Fibroblast of skin of right biceps (primary cell): Measurements from ENCODE around the gene UPK3BL2.
A peak's percentile ranks its signal among the peaks of the same experiment; 100 is the strongest.
"Not testable (repeated sequence)": the region's sequence is repeated elsewhere in the genome, so short reads cannot be mapped to it uniquely, and the experiment has no call there.

Source experiments
- DNase-seq: peaks from one replicate; pipeline ENCODE4 v3.0.0-alpha.2; 2013

UPK3BL2 gene

DNA sequence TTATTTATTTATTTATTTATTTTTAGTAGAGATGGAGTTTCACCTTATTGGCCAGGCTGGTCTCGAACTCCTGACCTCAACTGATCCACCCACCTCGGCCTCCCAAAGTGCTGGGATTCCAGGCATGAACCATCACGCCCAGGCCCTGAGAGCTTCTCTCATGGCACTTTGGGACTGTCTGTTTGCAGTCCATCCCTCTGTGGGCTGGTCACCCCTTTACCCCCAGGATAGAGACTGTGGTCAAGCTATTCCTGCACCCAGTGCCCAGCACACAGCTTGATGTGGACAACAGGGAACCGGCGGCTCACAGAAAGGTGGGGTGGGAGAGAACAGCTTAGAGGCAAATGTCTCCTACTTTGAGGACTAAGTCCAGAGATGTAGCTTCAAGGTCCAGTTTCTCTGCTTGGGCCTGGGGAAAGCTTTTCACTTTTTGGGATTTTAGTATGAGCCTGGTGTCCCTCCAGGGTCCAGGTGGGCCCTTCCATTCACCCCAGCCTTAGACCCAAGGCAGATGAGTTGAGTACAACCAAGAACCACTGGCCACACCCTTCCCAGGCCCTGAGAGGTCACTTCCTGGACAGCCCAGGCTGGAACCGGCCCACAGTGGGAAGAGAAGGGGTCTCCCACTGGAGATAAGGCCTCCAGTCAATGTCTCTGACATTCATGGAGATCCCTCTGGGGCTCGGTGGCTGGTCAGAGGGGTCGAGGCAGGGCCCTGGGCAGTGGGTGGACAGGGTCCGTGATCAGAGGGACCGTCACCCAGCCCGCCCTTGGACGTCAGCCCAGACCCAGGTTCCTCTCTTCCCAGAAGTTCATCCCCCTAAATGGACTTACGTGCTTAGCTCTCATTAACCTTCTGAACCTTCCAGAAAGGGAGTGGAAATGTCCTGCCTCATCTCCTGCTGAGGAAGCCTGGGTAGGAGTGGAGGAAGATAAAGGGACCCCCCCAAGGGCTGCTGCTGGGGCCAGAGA, 15.4 kb downstream of the UPK3BL2 start:
- not testable (repeated sequence) for DNase-seq

DNA sequence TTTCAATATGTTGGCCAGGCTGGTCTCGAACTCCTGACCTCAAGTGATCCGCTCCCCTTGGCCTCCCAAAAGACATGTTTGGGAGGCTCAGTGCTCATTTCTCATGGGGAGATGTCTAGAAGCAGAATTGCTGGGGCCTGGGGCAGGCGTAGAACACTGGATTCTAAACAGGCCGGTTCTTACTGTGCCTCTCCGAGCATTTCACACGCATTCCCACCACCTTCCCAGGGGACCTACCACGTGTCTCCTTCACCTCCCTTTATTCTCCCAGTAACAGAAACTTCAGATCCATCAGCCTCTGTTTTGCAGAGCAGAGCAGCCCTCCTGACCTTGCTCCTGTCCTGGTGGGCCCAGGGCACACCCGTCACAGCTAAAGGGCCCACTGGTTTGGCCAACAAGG, 16.3 kb downstream of the UPK3BL2 start:
- DNase-seq: not testable (repeated sequence)

DNA sequence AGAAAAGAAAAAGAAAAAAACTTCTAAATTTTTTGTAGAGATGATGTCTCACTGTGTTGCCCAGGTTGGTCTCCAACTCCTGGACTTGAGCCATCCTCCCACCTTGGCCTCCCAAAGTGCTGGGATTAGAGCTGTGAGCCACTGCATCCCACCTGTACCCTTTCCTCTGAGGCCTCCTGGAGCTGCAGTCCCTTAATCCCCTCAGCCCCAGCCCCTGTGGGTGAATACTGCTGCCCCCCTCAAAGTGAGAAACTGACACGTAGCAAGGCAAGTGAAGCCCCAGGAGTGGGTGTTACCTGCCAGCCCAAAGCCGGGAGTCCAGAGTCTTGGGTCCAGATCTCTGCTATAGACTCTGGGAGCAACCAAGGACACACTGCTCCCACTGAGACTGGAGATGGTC, 18.7 kb downstream of the UPK3BL2 start:
- DNase-seq: not testable (repeated sequence)

DNA sequence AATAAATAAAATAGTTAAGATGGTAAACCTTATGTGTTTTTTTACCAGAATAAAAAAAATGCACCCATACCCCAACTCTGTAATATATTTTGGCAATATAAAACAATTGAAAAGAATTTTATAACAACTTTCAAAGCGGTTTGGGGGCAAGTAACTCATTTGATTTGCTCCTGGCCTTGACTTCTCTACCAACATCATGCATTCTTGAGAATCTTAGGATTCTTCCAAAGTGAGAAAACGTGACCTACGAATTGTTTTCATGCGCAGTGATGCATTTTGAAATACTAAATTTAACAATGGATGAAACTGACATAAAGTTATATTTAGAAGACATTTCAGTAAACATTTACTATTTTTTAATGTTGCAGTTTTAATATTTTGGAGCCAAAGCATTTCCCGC, 22.7 kb downstream of the UPK3BL2 start:
- DNase-seq: not testable (repeated sequence)

DNA sequence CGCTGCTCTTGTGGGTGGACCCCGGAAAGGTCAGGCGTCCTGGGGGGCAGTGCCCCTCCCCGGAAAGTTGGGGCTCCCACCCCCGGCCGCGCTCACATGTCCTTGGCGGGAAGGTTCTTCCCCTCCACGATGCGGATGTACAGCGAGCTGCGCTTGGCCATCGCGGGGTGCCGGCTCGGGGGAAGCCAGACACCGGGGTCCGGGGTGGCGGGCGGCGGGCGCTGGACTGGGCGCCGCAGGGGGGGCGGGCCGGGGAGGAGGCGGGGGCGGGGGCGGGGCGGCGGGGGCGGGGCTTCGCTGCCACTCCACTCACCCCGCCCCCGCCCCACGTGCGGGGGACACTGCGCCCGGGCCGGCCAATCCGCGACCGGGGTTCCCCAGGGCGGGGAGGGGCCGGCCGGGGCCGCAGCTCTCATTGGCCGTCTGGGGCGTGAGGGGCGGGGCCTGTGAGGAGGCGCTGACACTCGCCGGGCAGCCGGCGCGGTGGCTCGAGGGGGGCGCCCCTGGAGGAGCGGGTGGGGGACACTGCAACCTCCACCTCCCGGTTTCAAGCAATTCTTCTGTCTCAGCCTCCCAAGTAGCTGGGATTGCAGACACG, 25.8 kb downstream of the UPK3BL2 start, which contains the start of gene RASA4B:
RASA4B (minus strand) TSS at position 228 of the 598 bp plus-strand sequence; CDS start at position 161, 67 bp downstream.
- peak; percentile 16 for DNase-seq

DNA sequence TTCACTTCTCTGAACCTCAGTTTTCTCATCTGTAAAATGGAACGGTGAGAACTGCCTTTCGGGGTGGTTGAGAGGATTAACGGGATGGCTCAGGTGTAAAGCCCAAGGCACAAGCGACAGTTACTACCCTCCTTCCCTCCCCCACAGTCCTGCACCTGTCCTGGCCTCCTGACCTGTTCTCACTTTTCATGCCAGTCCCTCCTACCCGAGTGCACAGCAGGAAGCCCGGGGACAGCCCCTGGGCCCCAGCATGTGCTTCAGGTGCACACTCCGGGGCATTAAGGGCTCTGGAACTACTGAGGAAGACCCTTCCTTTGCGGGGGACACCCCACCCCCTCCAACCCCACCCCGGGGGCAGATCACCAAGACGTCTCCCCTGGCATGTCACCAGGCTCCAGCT, 26.5 kb downstream of the UPK3BL2 start:
- not testable (repeated sequence) for DNase-seq

DNA sequence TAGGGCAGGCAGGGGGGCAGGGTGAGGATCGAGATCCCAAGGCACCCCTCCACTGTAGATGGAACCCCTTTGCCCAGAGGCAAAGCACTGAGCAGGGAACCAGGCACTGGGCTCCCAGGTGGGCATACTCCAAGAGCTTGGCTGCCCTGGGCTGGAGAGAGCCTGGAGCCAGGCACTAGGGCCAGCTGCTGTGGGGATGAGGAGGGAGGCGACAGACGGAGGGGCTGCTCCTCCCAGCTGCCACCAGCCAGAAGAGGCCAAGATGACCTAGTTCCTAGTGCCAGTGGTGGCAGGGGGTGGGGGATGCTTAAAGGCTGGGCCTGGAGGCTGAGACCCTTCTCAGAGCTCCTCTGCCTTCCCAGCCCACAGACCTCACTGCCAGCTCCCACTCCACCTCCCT, 27.6 kb downstream of the UPK3BL2 start:
- not testable (repeated sequence) for DNase-seq

DNA sequence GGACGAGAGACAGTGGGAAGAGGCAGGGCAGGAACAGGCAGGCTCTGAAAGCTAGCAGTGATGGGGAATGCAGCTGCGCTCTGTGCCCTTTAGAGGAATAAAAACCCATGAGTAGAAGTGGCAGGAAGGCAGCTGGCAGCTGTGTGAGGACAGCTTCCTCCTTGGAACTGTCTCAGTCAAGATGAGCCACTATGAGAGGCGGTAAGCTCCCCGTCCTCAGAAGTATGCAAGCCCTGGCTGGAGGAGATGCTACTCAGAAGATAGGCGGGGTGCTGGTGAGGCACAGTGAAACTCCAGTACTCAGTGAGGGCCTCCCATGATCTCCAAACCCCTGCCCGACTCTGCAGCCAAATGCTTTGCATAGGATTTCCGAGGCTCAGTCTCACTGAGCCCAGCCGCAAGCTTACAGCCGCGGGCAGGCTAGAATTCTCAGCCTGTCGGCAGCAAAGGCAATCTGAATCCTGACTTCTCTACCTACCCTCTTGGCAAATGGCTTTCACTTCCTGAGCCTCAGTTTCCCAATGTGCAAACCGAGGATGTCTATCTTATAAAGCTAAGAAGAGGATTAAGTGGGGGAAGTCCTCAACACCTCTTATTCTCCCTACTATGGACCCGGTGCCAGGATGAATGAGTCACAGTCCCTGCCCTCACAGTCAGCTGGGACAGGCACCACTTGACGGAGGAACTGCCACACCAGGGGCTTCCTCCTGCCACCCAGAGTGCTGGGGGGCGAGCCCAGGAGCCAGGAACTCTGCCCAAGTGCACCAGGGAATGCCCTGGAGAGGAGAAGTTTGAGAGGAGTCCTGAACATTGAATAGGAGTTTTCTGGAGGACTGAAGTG, 28.4 kb downstream of the UPK3BL2 start:
- not testable (repeated sequence) for DNase-seq

DNA sequence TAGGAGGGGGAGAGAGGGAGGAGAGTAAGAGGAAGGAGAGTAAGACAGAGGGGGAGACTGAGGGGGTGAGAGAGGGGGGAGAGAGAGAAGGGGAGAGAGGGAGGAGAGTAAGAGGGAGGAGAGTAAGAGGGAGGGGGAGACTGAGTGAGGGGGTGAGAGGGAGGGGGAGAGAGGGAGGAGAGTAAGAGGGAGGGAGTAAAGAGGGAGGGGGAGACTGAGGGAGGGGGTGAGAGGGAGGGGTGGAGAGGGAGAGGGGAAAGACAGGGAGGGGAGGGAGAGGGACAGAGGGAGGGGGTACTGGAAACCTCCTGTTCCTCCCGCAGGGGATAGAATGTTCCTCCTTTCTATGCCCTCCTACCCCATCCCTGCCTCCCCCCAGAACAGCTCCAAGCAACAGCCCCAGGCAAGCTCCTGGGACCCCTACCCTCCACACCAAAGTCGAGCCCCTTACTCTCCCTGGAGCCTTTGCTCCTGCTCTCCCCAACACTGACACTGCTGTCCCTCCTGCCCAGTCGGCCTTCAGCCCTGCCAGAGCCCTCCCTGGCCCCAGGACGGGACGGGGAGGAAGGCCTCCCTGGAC, 30.8 kb downstream of the UPK3BL2 start:
- peak; percentile 90 for DNase-seq

DNA sequence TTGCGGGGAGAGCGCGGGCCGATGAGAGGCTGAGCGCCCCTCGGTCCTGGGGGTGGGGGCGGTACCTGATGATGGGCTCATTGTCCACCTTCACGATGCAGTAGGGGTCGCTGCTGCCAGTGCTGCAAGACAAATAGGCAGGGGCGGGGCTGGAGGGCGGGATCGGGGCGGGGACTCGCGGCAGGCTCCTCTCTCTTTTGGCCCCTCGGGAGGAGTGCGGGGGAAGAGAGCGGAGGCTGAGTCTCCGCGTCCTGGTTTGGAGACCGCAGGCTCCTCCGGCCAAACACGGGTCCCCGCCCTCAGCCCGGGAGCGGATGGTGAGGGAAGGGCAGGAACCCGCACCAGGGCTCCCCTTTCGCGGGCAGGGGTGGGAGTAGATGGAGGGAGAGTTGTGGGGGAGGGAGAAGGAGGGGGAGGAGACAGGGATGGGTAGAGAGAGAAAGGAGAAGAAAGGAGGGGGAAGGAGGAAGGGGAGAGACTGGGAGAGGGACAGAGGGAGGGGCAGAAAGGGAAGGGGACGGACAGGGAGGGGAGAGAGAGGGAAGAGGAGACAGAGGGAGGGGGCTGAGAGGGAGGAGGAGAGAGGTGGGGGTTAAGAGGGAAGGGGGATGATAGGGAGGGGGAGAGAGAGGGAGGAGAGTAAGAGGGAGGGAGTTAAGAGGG, 31.5 kb downstream of the UPK3BL2 start:
- not testable (repeated sequence) for DNase-seq

DNA sequence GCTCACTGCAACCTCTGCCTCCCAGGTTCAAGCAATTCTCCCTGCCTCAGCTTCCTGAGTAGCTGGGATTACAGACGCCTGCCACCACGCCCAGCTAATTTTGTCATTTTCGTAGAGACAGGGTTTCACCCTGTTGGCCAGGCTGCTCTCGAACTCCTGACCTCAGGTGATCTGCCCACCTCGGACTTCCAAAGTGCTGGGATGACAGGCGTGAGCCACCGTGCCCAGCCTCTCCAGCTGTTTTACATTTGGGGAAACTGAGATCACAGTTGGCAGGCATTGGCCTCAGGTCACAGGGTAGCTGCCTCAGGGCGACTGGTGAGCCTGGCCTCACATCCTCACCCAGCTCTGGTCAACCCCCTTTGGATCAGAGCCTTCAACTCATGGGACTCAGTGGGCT, 32.9 kb downstream of the UPK3BL2 start:
- not testable (repeated sequence) for DNase-seq

DNA sequence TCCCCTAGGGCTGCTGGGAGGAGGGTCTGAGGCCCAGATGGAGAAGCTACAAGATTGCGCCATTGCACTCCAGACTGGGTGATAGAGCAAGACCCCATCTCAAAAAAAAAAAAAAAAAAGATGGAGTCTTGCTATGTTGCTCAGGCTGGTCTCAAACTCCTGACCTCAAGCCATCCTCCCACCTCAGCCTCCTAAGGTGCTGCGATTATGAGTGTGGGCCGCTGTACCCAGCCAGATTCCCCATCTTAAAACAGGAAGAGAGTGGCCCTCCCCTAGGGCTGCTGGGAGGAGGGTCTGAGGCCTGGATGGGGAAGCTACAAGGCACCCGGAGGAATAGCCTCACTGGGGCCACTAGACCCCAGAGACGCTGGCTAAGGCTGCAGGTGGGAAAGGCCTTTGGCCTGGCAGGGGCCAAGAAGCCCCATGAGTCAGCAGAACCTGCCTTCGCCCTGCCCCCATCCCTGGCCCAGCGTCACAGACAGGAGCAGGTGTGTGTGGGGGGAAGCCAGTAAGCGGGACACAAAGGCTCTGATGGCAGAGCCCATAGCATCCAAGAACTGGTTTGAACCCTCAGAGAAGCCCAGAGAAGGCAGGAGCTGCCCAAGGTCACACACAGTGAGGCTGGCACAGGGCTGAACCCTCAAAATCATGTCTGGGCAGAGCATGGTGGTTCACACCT, 35.9 kb downstream of the UPK3BL2 start:
- not testable (repeated sequence) for DNase-seq

DNA sequence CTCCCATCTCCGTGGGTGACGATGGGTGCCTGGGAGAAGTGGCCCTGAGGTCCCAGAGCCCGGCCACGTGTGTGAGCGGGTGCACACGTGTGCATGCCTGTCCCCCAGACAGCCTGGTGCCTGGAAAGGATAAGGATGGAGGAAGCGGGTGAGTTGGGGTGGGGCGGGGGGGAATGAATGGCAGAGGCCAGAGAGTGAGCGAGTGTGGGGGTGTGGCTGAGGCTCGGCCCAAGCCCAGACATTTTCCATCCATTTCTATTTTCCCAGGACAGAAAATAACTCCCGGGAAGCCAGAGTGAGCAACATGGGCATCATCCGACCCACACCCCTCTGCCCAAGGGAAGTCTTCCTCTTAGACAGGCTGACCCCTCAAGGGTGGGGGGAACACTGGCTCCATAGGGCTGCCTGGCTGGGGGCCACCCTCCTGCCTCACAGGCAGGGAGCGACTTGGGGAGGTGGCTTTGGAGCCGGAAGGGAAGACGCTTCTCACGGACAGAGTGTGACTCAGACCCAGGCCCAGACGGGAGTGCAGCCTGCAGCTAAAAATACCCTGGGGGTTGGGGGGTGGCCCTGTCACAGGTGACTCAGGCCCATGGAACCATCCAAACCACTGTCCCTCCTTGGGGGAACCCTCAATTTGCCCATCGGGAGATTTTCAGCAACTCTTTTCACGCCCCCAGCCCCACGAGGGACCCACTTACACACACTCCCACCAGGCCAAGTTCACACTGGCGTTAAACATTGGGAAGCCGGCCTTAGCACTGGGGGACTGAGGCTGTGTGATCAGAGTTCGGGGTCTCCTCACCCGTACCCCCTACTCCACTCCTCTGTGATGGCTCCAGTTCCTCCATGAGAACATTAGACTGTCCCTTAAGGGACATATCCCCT, 38.0 kb downstream of the UPK3BL2 start:
- not testable (repeated sequence) for DNase-seq

DNA sequence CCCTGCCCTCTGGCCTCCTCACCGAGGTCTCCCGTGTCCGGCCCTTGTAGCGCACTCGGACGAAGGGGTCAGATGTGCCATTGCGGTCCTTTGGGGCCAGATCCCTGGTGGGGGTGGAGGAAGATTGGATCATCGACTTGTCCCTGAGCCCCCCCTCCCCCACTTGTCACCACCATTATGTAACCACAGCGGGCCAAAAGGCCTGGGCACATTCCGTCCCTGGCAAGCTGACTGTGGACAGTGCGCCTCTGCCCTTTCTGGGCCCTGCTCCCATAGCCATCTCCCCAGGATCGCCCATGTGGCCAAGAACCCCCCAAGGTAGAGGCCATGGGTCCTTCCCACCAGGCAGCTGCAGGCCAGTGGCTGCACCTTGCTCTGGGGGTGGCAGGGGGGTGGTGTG, 40.4 kb downstream of the UPK3BL2 start:
- DNase-seq: not testable (repeated sequence)

DNA sequence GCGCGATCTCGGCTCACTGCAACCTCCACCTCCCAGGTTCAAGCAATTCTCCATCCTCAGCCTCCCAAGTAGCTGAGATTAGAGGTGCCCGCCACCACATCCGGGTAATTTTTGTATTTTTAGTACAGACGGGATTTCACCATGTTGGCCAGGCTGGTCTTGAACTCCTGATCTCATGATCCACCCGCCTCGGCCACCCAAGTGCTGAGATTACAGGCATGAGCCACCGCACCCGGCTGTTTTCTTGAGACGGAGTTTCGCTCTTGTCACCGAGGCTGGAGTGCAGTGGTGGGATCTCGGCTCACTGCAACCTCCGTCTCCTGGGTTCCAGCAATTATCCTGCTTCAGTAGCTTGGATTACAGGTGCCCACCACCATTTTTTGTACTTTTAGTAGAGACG, 45.2 kb downstream of the UPK3BL2 start:
- not testable (repeated sequence) for DNase-seq

DNA sequence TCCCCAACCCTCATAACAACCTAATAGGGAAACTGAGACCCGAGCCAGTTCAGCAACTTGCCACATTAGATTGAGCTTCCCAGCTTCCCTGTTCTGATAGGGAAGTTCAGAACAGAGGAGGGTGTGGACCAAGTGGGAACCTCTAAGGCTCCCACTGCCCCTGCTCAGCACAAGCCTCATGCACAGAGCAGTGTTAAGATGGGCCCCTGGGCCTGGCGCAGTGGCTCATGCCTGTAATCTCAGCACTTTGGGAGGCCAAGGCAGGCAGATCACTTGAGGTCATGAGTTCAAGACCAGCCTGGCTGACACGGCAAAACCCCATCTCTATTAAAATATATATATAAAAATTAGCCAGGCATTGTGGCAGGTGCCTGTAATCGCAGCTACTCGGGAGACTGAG, 46.2 kb downstream of the UPK3BL2 start:
- DNase-seq: not testable (repeated sequence)

DNA sequence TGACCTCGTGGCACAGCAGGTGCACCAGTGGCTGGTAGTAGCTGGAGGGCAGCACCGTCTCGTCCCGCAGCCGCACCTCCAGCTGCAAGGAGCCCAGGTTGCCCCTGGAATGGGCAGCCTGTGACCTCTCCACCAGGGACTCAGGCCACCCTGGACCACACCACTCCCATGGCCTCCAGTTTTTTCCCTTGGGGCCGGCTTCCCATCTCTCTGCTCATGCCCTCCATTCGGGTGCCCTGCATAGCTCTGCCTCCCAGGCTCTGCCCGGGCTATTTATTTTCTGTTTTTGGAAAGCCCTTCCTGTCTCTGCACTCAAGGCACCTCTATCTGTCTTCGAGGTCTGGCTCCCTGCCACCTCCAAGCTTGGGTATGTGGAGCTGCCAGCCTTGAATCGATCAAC, 46.6 kb downstream of the UPK3BL2 start:
- DNase-seq: not testable (repeated sequence)

DNA sequence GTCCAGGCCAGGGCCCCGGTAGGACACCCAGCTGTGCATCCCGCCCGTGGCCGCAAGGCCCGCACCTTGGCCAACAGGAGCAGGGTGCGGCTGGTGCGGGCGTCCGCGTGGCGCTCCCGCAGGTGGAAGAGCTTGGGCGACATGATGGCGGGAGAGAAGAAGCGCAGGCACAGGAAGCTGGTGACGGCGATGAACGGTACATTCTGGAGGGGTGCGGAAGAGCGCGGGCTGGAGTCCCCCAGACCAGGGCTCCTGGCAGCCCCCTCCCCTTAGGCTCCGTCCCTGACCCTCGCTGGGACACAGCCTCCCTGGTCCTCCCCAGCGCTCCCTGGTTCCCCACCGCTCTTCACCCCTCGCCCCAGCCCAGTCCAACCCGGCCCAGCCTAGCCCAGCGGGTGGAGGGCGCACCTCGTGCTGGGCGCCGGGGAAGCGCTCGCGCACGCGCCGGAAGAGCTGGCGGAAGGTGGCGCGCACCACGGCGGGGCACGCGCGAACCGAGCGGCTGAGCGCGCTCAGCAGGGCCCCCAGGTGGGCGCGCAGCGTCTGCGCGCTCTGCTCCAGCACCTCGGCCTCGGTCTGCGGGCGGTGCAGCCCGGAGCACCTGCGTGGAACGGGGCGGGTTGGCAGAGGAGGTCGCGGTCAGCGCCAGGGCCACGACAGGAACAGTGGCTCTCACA, 48.9 kb downstream of the UPK3BL2 start:
- DNase-seq: not testable (repeated sequence)

DNA sequence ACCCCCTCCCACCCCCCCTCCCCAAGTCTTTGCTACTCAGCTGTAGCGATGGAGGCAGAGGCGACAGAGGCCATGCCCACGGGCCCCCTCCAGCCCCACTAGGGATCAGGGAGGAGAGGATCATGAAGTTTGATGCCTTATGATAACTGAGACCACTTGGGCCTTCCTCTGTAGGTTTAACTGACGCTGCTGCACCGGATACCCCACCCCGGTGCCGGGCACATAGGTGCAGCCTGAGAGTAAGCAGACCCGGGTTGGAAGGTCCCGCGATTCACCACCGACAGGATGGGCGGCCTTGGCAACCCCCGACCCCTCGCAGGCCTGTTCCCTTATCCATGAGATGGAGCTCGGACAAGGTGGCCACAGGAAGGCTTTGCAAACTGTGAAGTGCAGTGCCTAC, 49.5 kb downstream of the UPK3BL2 start:
- DNase-seq: not testable (repeated sequence)
